Prostate gland (tissue), 2 donors: ENCODE measurements around the gene MFN2. TPM values are rescaled to one million over a fixed set of nuclear protein-coding genes. Genes with fewer than 3 reads are reported as not detected.

Experiments used
- DNase-seq: peaks from one replicate; pipeline ENCODE4 v3.0.0-alpha.2; 2019; ENCODE audit warnings: low spot score
- H3K27ac ChIP-seq, 2 donors: fragments of 200-600 bp; sonication (generic); 2 replicates each; pipeline ENCODE4 v1.5.1; 2017 to 2019
- H3K27me3 ChIP-seq: fragments of 200-600 bp; sonication (generic); replicated peaks from 2 replicates; pipeline ENCODE4 v1.5.1; 2019; ENCODE audit not compliant: insufficient read depth
- H3K36me3 ChIP-seq, 2 donors: fragments of 200-600 bp; sonication (generic); 1 replicate in 1 of 2; 2 replicates in 1 of 2; pipeline versions ENCODE4 v1.5.1 to v1.8.1; 2017 to 2019
- H3K4me1 ChIP-seq: fragments of 200-600 bp; sonication (generic); replicated peaks from 2 replicates; pipeline ENCODE4 v1.5.1; 2019
- H3K4me3 ChIP-seq, 2 donors: fragments of 200-600 bp; sonication (generic); 2 replicates each; pipeline ENCODE4 v1.5.1; 2017 to 2019
- H3K9me3 ChIP-seq: fragments of 200-600 bp; sonication (generic); 2 replicates; pipeline ENCODE4 v1.5.1; 2017
- CTCF ChIP-seq, 4 experiments: fragments of 200-600 bp in 2 of 4; fragments of 450-650 bp in 2 of 4; sonication (generic) in 2 of 4; IDR thresholded peaks; 1 replicate in 3 of 4; 2 replicates in 1 of 4; pipeline ENCODE4 v1.5.1; 2016 to 2019; ENCODE audit warnings: antibody characterized with exemption in 4 of 4, mild to moderate bottlenecking in 2 of 4, moderate library complexity in 2 of 4
- POLR2A ChIP-seq: fragments of 450-650 bp; IDR thresholded peaks from one replicate; pipeline ENCODE4 v1.6.1; 2016; ENCODE audit warnings: antibody characterized with exemption, mild to moderate bottlenecking
- POLR2AphosphoS5 ChIP-seq: sonication (generic); formaldehyde crosslinking; IDR thresholded peaks from one replicate; pipeline ENCODE4 v1.6.1; 2017; ENCODE audit warnings: antibody characterized with exemption
- WGBS: methylation state at CpG from one replicate; pipeline ENCODE4 v1.1.5; 2018; 5-methylcytosine and 5-hydroxymethylcytosine counted together
- intact Hi-C: fragments of 100-400 bp; cut with DNase I; formaldehyde crosslinking; loops from one replicate; pipeline ENCODE4 v1.14.2; 2022
- total RNA-seq, 2 donors: library from RNA; depleted of rRNA; stranded (reverse); fragments of >200 nt; gene quantifications; one replicate each; pipeline ENCODE4 v1.1.0, GENCODE V29; 2016

Gene MFN2
- total RNA-seq, 2 donors from 2014 or later = 55.0 to 92.4 TPM

GRCh38 chr1:11970441-11971185 lies 9.6 kb upstream of the MFN2 start:
- H3K9me3 ChIP-seq = no peaks in the 10 kb centered on the region
- intact Hi-C loops = no loop called here
- no peak overlapping the region for H3K4me3 ChIP-seq
- no peak overlapping the region for H3K27ac ChIP-seq
- H3K4me1 ChIP-seq = no peaks in the 10 kb centered on the region
- WGBS = 80% methylated on average over 16 of the region's 17 CpGs
- H3K27me3 ChIP-seq = no peaks in the 10 kb centered on the region
- DNase-seq = no peak
- H3K36me3 ChIP-seq = peaks cover 0 to 2% of the 10 kb centered on the region in 2 donors
- TF ChIP-seq CTCF (IDR thresholded peaks at IDR 0.05) (no peak), POLR2AphosphoS5 (no peak), POLR2A (no peak)

- Histone ChIP-seq H3K27ac (no peak overlapping the region), H3K4me3 (no peak overlapping the region), H3K4me1 (peaks cover 13% of the 10 kb centered on the region), H3K9me3 (no peaks in the 10 kb centered on the region), H3K27me3 (no peaks in the 10 kb centered on the region), H3K36me3 (no peaks in the 10 kb centered on the region)
- no peak for DNase-seq
- 69% methylated on average over 3 of the region's 3 CpGs for WGBS
- TF ChIP-seq CTCF (IDR thresholded peaks at IDR 0.05) (no peak), POLR2AphosphoS5 (no peak), POLR2A (no peak)
- intact Hi-C loops = loop anchor here (5.0 kb wide), 1 partner anchor 45 kb away; the partner anchor contains the start of gene PLOD1
Observed at GRCh38 chr1:11977625-11978024, 2.6 kb upstream of the MFN2 start.

GRCh38 chr1:11978301-11978700 lies 1.9 kb upstream of the MFN2 start:
- H3K27ac ChIP-seq = no peak overlapping the region
- peaks cover 13% of the 10 kb centered on the region for H3K4me1 ChIP-seq

GRCh38 chr1:11979028-11979850 lies 1.0 kb upstream of the MFN2 start:
- 40% methylated on average over 29 of the region's 29 CpGs for WGBS
- intact Hi-C loops = loop anchor here (5.0 kb wide), 1 partner anchor 47 kb away; the partner anchor contains the start of gene PLOD1
- Histone ChIP-seq H3K9me3 (no peaks in the 10 kb centered on the region), H3K36me3 (no peaks in the 10 kb centered on the region), H3K27ac (peak overlapping the region; percentile 89 to 91), H3K4me1 (peaks cover 13% of the 10 kb centered on the region), H3K4me3 (peak overlapping the region; percentile 53 to 79), H3K27me3 (no peaks in the 10 kb centered on the region)
- no peak for DNase-seq
- TF ChIP-seq CTCF (IDR thresholded peaks at IDR 0.05) = no peak

More at GRCh38 chr1:11978301-11978700, 1.9 kb upstream of the MFN2 start:
- no peak for DNase-seq
- no peak for TF ChIP-seq POLR2AphosphoS5
- no peak for TF ChIP-seq CTCF (IDR thresholded peaks at IDR 0.05)
- no peak for TF ChIP-seq POLR2A
- intact Hi-C loops = loop anchor here (5.0 kb wide), 1 partner anchor 46 kb away; the partner anchor contains the start of gene PLOD1
- Histone ChIP-seq H3K27me3 (no peaks in the 10 kb centered on the region), H3K36me3 (no peaks in the 10 kb centered on the region), H3K4me3 (no peak overlapping the region), H3K9me3 (no peaks in the 10 kb centered on the region)
- 93% methylated on average over 8 of the region's 8 CpGs for WGBS
